K562 (cell line): ENCODE data around the gene SMAD5. TPM values are rescaled to one million over a fixed set of nuclear protein-coding genes. Genes with fewer than 3 reads are reported as not detected.

ENCODE experiments used
- ARID1B ChIP-seq: fragments of 450-650 bp; IDR thresholded peaks from 2 replicates; pipeline ENCODE4 v1.6.1; 2016; ENCODE audit warnings: antibody characterized with exemption, mild to moderate bottlenecking, inconsistent platforms
- ARID2 ChIP-seq: fragments of 450-650 bp; IDR thresholded peaks from 2 replicates; pipeline ENCODE4 v1.6.1; 2017; ENCODE audit warnings: antibody characterized with exemption, mild to moderate bottlenecking
- BRF1 ChIP-seq: IDR thresholded peaks from 3 replicates; pipeline ENCODE4 v1.6.1; 2011; ENCODE audit warnings: borderline replicate concordance, mild to moderate bottlenecking; ENCODE audit not compliant: insufficient read length; ENCODE audit errors: extremely low read depth
- COPS2 ChIP-seq: fragments of 450-650 bp; conservative IDR thresholded peaks from 2 replicates; pipeline ENCODE4 v1.6.1; 2016; ENCODE audit warnings: mild to moderate bottlenecking, moderate library complexity
- FOXK1 ChIP-seq: sonication (generic); formaldehyde crosslinking; IDR thresholded peaks from 2 replicates; pipeline ENCODE4 v1.8.0; 2022; ENCODE audit warnings: missing genetic modification reagents, mild to moderate bottlenecking, borderline replicate concordance
- GATA2 ChIP-seq: sonication (generic); formaldehyde crosslinking; IDR thresholded peaks from 2 replicates; pipeline ENCODE4 v1.4.0; 2020; ENCODE audit warnings: mild to moderate bottlenecking, missing genetic modification reagents
- LEF1 ChIP-seq: fragments of 450-650 bp; IDR thresholded peaks from 2 replicates; pipeline ENCODE4 v1.6.1; 2016; ENCODE audit warnings: mild to moderate bottlenecking
- MIER1 ChIP-seq: fragments of 450-650 bp; IDR thresholded peaks from 2 replicates; pipeline ENCODE4 v1.6.1; 2016; ENCODE audit warnings: antibody characterized with exemption, mild to moderate bottlenecking, low read depth
- MTA2 ChIP-seq: fragments of 450-650 bp; IDR thresholded peaks from 2 replicates; pipeline ENCODE4 v1.6.1; 2016; ENCODE audit warnings: low read depth
- MYBL2 ChIP-seq, 2 experiments: fragments of 450-650 bp in 1 of 2; sonication (generic) in 1 of 2; formaldehyde crosslinking in 1 of 2; IDR thresholded peaks; 2 replicates each; pipeline versions ENCODE4 v1.6.1 to v1.8.1; 2017 to 2022; ENCODE audit warnings: borderline replicate concordance in 1 of 2, inconsistent platforms in 1 of 2, low read depth in 1 of 2, mild to moderate bottlenecking in 1 of 2, missing genetic modification reagents in 1 of 2, moderate library complexity in 1 of 2
- NCOA1 ChIP-seq: fragments of 450-650 bp; IDR thresholded peaks from 2 replicates; pipeline ENCODE4 v1.6.1; 2016; ENCODE audit warnings: low read depth
- NR1H2 ChIP-seq: sonication (generic); formaldehyde crosslinking; IDR thresholded peaks from 2 replicates; pipeline ENCODE4 v1.4.0; 2020; ENCODE audit warnings: mild to moderate bottlenecking, missing genetic modification reagents
- NRF1 ChIP-seq, 2 experiments: fragments of 450-650 bp; IDR thresholded peaks in 1 of 2; conservative IDR thresholded peaks in 1 of 2; 2 replicates each; pipeline ENCODE4 v1.6.1; 2014; ENCODE audit warnings: mild to moderate bottlenecking in 2 of 2
- SAFB2 ChIP-seq: fragments of 200-400 bp; formaldehyde crosslinking; IDR thresholded peaks from 2 replicates; pipeline ENCODE4 v1.6.1; 2018; ENCODE audit warnings: borderline replicate concordance, low read length, low read depth, moderate library complexity; ENCODE audit not compliant: severe bottlenecking
- SIX5 ChIP-seq, 2 experiments: IDR thresholded peaks; 2 replicates each; pipeline ENCODE4 v1.6.1; 2011; ENCODE audit warnings: low read length in 2 of 2, borderline replicate concordance in 1 of 2, low read depth in 1 of 2, mild to moderate bottlenecking in 1 of 2, moderate library complexity in 1 of 2; ENCODE audit not compliant: insufficient read depth in 1 of 2
- XRCC5 ChIP-seq: fragments of 200-400 bp; formaldehyde crosslinking; IDR thresholded peaks from 2 replicates; pipeline ENCODE4 v1.6.1; 2017; ENCODE audit warnings: low read depth, mild to moderate bottlenecking, low read length
- polyA plus RNA-seq, 8 experiments: library from polyadenylated mRNA; depleted of rRNA in 4 of 8; stranded (reverse) in 5 of 8; unstranded in 3 of 8; fragments of >200 nt; fragmentation: Nextera tagmentation in 2 of 8; fragmentation: Illumina TruSeq in 1 of 8; extraction: Ambion mirVana in 2 of 8; extraction: Trizol in 1 of 8; gene quantifications; 2 replicates each; pipeline versions ENCODE4 v1.2.1 to v1.2.3, GENCODE V29; 2011 to 2014; ENCODE audit warnings: inconsistent platforms in 1 of 8, missing spikeins in 1 of 8
- total RNA-seq, 7 experiments: library from RNA; depleted of rRNA in 6 of 7; stranded (reverse); fragments of >200 nt in 6 of 7; fragmentation: Illumina TruSeq in 2 of 7; extraction: Trizol in 2 of 7; gene quantifications; 2 replicates each; pipeline versions ENCODE4 v1.2.1 to v1.2.3, GENCODE V29; 2011 to 2021; ENCODE audit warnings: low replicate concordance in 1 of 7
- TF ChIP-seq, protein P1 (sequence below): fragments of 250-450 bp; sonication (Bioruptor Pico); IDR thresholded peaks from 2 replicates; pipeline ENCODE4 v1.8.0; 2021; ENCODE audit warnings: mild to moderate bottlenecking, moderate library complexity
- TF ChIP-seq, protein P2 (sequence below): fragments of 250-450 bp; sonication (Bioruptor Pico); IDR thresholded peaks from 2 replicates; pipeline ENCODE4 v1.4.0; 2020; ENCODE audit warnings: borderline replicate concordance

Gene SMAD5
- total and polyA plus RNA-seq, 9 of the 15 experiments (the other 6 are each of a cell fraction or from before 2014, with no cell fraction given) = 12.4 to 53.9 (median 20.3) TPM

DNA sequence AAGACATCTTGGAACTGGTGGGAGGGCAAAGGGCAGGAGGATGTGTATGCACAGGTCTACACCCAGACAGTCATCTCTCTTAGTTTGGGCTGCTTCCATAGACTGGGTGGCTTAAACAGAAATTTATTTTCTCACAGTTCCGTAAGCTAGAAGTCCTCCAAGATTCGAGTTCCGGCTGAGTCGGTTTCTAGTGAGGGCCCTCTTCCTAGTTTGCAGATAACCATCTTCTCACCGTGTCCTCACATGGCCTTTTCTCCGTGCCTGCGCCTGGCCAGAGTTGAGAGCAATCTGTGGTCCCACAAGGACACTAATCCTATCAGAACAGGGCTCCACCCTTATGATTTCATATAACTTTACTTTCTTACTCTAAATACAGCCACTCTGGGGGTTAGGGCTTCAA lies 56.2 kb downstream of the SMAD5 start (continued):
- TF ChIP-seq ARID1B (0 out of 2 replicates have a peak, but pooled peaks have one; percentile 40), SAFB2 (no peak), NRF1 (conservative IDR thresholded peaks at IDR 0.05 in 1 of 2, IDR thresholded peaks at IDR 0.05 in 1 of 2) (peak; percentile 63 to 72), ARID2 (no peak), FOXK1 (CRISPR knock-in tag) (no peak), LEF1 (0 out of 2 replicates have a peak, but pooled peaks have one; percentile 45), MIER1 (0 out of 2 replicates have a peak, but pooled peaks have one; percentile 74), MTA2 (no peak), NCOA1 (peak; percentile 65; the same call in 1 of the 2 replicates), NR1H2 (CRISPR knock-in tag) (0 out of 2 replicates have a peak, but pooled peaks have one; percentile 49), COPS2 (no peak), SIX5 (IDR thresholded peaks at IDR 0.05; ENCODE audit: borderline replicate concordance in 1 of 2, insufficient read depth in 1 of 2, low read depth in 1 of 2, low read length in 2 of 2) (no peak), XRCC5 (no peak), MYBL2 (IDR thresholded peaks at IDR 0.05; ENCODE audit: low read depth) (no peak), MYBL2 (CRISPR knock-in tag; IDR thresholded peaks at IDR 0.05; ENCODE audit: borderline replicate concordance) (no peak), GATA2 (CRISPR knock-in tag) (peak; percentile 68), BRF1 (no peak)
- TF ChIP-seq, protein P1, sequence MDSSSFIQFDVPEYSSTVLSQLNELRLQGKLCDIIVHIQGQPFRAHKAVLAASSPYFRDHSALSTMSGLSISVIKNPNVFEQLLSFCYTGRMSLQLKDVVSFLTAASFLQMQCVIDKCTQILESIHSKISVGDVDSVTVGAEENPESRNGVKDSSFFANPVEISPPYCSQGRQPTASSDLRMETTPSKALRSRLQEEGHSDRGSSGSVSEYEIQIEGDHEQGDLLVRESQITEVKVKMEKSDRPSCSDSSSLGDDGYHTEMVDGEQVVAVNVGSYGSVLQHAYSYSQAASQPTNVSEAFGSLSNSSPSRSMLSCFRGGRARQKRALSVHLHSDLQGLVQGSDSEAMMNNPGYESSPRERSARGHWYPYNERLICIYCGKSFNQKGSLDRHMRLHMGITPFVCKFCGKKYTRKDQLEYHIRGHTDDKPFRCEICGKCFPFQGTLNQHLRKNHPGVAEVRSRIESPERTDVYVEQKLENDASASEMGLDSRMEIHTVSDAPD (CRISPR knock-in tag) = no peak
- TF ChIP-seq, protein P2, sequence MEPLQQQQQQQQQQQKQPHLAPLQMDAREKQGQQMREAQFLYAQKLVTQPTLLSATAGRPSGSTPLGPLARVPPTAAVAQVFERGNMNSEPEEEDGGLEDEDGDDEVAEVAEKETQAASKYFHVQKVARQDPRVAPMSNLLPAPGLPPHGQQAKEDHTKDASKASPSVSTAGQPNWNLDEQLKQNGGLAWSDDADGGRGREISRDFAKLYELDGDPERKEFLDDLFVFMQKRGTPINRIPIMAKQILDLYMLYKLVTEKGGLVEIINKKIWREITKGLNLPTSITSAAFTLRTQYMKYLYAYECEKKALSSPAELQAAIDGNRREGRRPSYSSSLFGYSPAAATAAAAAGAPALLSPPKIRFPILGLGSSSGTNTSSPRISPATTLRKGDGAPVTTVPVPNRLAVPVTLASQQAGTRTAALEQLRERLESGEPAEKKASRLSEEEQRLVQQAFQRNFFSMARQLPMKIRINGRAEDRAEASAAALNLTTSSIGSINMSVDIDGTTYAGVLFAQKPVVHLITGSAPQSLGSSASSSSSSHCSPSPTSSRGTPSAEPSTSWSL = no peak
